K562 (cell line): ENCODE measurements around the gene PRKCB. TPM values are rescaled to one million over a fixed set of nuclear protein-coding genes. Genes with fewer than 3 reads are reported as not detected.

ENCODE experiments used
- CBFB ChIP-seq: sonication (generic); formaldehyde crosslinking; IDR thresholded peaks from 2 replicates; pipeline ENCODE4 v1.4.0; 2020; ENCODE audit warnings: mild to moderate bottlenecking, missing genetic modification reagents
- DMBX1 ChIP-seq: fragments of 250-450 bp; sonication (Bioruptor Pico); IDR thresholded peaks from 2 replicates; pipeline ENCODE4 v1.8.0; 2022; ENCODE audit warnings: inconsistent platforms, mild to moderate bottlenecking, moderate library complexity, borderline replicate concordance
- MTA1 ChIP-seq: fragments of 450-650 bp; IDR thresholded peaks from 2 replicates; pipeline ENCODE4 v1.6.1; 2017; ENCODE audit warnings: borderline replicate concordance
- NFATC3 ChIP-seq: fragments of 450-650 bp; IDR thresholded peaks from 2 replicates; pipeline ENCODE4 v1.6.1; 2017; ENCODE audit warnings: mild to moderate bottlenecking
- POLR2B ChIP-seq: fragments of 450-650 bp; IDR thresholded peaks from 2 replicates; pipeline ENCODE4 v1.6.1; 2018; ENCODE audit warnings: low read depth; ENCODE audit not compliant: partially characterized antibody
- RB1 ChIP-seq: fragments of 450-650 bp; IDR thresholded peaks from 2 replicates; pipeline ENCODE4 v1.6.1; 2017; ENCODE audit warnings: low read depth, mild to moderate bottlenecking
- TFAM ChIP-seq: fragments of 250-450 bp; sonication (Bioruptor Pico); conservative IDR thresholded peaks from 2 replicates; pipeline ENCODE4 v1.5.0; 2021; ENCODE audit warnings: mild to moderate bottlenecking, moderate library complexity
- ZNF184 ChIP-seq: sonication (generic); formaldehyde crosslinking; IDR thresholded peaks from 2 replicates; pipeline ENCODE4 v1.5.0; 2020; ENCODE audit warnings: missing genetic modification reagents
- ZNF311 ChIP-seq: fragments of 250-450 bp; sonication (Bioruptor Pico); IDR thresholded peaks from 2 replicates; pipeline ENCODE4 v1.4.0; 2020; ENCODE audit warnings: mild to moderate bottlenecking, moderate library complexity
- polyA plus RNA-seq, 8 experiments: library from polyadenylated mRNA; depleted of rRNA in 4 of 8; stranded (reverse) in 5 of 8; unstranded in 3 of 8; fragments of >200 nt; fragmentation: Nextera tagmentation in 2 of 8; fragmentation: Illumina TruSeq in 1 of 8; extraction: Ambion mirVana in 2 of 8; extraction: Trizol in 1 of 8; gene quantifications; 2 replicates each; pipeline versions ENCODE4 v1.2.1 to v1.2.3, GENCODE V29; 2011 to 2014; ENCODE audit warnings: inconsistent platforms in 1 of 8, missing spikeins in 1 of 8
- total RNA-seq, 7 experiments: library from RNA; depleted of rRNA in 6 of 7; stranded (reverse); fragments of >200 nt in 6 of 7; fragmentation: Illumina TruSeq in 2 of 7; extraction: Trizol in 2 of 7; gene quantifications; 2 replicates each; pipeline versions ENCODE4 v1.2.1 to v1.2.3, GENCODE V29; 2011 to 2021; ENCODE audit warnings: low replicate concordance in 1 of 7
- TF ChIP-seq, protein P1 (sequence below): sonication (generic); formaldehyde crosslinking; IDR thresholded peaks from 2 replicates; pipeline ENCODE4 v1.8.0; 2022; ENCODE audit warnings: missing genetic modification reagents, mild to moderate bottlenecking, moderate library complexity, borderline replicate concordance
- TF ChIP-seq, protein P2 (sequence below): fragments of 450-650 bp; IDR thresholded peaks from 2 replicates; pipeline ENCODE4 v1.6.1; 2018; ENCODE audit not compliant: partially characterized antibody
- TF ChIP-seq, protein P3 (sequence below): sonication (generic); formaldehyde crosslinking; IDR thresholded peaks from 2 replicates; pipeline ENCODE4 v1.8.1; 2022; ENCODE audit warnings: missing genetic modification reagents
- TF ChIP-seq, protein P4 (sequence below), 2 experiments: fragments of 450-650 bp; formaldehyde crosslinking in 1 of 2; IDR thresholded peaks; 2 replicates each; pipeline versions ENCODE4 v1.4.0 to v1.6.1; 2014 to 2020; ENCODE audit warnings: mild to moderate bottlenecking in 2 of 2, borderline replicate concordance in 1 of 2, low read depth in 1 of 2

PRKCB gene
- total and polyA plus RNA-seq, 9 of the 15 experiments (the other 6 are each of a cell fraction or from before 2014, with no cell fraction given) = 49.9 to 276 (median 148) TPM

DNA sequence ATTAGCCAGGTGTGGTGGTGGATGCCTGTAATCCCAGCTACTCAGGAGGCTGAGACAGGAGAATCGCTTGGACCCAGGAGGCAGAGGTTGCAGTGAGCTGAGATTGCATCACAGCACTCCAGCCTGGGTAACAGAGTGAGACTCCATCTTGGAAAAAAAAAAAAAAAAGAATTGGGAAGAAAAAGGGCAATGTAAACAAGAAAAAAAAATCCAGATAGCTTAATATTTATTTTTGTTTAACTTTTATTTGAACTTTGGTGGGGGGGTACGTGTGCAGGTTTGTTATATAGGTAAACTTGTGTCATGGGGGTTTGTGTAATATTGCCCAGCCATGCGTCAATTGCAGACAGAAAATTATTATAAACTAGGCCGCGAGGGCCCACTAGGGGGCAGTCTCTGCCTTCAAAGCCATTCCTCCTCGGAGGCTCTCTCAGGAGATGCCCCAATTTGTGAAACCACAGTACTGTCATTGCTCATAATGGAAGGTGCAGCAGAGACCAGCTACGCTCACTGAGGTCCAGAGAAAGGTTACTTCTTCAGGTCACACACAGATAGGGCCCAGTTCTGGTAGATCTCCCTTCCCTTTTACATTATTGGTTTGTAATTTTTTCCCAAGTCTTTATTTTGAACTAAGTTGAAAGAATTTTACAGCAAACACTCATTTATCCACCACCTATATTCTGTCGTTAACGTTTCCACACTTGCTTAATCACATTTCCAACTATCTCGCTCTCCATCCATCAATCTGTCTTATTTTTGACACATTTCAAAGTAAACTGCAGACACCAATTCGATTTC is 206.2 kb downstream of the PRKCB start (continued):
- no peak for TF ChIP-seq ZNF184
- no peak for TF ChIP-seq DMBX1
- TF ChIP-seq, protein P1, sequence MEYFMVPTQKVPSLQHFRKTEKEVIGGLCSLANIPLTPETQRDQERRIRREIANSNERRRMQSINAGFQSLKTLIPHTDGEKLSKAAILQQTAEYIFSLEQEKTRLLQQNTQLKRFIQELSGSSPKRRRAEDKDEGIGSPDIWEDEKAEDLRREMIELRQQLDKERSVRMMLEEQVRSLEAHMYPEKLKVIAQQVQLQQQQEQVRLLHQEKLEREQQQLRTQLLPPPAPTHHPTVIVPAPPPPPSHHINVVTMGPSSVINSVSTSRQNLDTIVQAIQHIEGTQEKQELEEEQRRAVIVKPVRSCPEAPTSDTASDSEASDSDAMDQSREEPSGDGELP = no peak
- no peak for TF ChIP-seq POLR2B
- no peak for TF ChIP-seq CBFB (CRISPR knock-in tag)
- TF ChIP-seq ZNF311 (CRISPR knock-in tag) = no peak
- TF ChIP-seq RB1 = peak; percentile 26; the same call in 1 of the 2 replicates
- no peak for TF ChIP-seq MTA1
- TF ChIP-seq TFAM (CRISPR knock-in tag) = no peak
- TF ChIP-seq, protein P2, sequence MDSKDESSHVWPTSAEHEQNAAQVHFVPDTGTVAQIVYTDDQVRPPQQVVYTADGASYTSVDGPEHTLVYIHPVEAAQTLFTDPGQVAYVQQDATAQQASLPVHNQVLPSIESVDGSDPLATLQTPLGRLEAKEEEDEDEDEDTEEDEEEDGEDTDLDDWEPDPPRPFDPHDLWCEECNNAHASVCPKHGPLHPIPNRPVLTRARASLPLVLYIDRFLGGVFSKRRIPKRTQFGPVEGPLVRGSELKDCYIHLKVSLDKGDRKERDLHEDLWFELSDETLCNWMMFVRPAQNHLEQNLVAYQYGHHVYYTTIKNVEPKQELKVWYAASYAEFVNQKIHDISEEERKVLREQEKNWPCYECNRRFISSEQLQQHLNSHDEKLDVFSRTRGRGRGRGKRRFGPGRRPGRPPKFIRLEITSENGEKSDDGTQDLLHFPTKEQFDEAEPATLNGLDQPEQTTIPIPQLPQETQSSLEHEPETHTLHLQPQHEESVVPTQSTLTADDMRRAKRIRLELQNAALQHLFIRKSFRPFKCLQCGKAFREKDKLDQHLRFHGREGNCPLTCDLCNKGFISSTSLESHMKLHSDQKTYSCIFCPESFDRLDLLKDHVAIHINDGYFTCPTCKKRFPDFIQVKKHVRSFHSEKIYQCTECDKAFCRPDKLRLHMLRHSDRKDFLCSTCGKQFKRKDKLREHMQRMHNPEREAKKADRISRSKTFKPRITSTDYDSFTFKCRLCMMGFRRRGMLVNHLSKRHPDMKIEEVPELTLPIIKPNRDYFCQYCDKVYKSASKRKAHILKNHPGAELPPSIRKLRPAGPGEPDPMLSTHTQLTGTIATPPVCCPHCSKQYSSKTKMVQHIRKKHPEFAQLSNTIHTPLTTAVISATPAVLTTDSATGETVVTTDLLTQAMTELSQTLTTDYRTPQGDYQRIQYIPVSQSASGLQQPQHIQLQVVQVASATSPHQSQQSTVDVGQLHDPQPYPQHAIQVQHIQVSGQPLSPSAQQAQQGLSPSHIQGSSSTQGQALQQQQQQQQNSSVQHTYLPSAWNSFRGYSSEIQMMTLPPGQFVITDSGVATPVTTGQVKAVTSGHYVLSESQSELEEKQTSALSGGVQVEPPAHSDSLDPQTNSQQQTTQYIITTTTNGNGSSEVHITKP = no peak
- TF ChIP-seq NFATC3 = no peak
- TF ChIP-seq, protein P3, sequence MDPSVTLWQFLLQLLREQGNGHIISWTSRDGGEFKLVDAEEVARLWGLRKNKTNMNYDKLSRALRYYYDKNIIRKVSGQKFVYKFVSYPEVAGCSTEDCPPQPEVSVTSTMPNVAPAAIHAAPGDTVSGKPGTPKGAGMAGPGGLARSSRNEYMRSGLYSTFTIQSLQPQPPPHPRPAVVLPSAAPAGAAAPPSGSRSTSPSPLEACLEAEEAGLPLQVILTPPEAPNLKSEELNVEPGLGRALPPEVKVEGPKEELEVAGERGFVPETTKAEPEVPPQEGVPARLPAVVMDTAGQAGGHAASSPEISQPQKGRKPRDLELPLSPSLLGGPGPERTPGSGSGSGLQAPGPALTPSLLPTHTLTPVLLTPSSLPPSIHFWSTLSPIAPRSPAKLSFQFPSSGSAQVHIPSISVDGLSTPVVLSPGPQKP (CRISPR knock-in tag) = no peak
- TF ChIP-seq, protein P4, sequence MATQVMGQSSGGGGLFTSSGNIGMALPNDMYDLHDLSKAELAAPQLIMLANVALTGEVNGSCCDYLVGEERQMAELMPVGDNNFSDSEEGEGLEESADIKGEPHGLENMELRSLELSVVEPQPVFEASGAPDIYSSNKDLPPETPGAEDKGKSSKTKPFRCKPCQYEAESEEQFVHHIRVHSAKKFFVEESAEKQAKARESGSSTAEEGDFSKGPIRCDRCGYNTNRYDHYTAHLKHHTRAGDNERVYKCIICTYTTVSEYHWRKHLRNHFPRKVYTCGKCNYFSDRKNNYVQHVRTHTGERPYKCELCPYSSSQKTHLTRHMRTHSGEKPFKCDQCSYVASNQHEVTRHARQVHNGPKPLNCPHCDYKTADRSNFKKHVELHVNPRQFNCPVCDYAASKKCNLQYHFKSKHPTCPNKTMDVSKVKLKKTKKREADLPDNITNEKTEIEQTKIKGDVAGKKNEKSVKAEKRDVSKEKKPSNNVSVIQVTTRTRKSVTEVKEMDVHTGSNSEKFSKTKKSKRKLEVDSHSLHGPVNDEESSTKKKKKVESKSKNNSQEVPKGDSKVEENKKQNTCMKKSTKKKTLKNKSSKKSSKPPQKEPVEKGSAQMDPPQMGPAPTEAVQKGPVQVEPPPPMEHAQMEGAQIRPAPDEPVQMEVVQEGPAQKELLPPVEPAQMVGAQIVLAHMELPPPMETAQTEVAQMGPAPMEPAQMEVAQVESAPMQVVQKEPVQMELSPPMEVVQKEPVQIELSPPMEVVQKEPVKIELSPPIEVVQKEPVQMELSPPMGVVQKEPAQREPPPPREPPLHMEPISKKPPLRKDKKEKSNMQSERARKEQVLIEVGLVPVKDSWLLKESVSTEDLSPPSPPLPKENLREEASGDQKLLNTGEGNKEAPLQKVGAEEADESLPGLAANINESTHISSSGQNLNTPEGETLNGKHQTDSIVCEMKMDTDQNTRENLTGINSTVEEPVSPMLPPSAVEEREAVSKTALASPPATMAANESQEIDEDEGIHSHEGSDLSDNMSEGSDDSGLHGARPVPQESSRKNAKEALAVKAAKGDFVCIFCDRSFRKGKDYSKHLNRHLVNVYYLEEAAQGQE (IDR thresholded peaks at IDR 0.05; ENCODE audit: borderline replicate concordance) = peak; percentile 66; the same call in 1 of the 2 replicates
- TF ChIP-seq, protein P4 (CRISPR knock-in tag; IDR thresholded peaks at IDR 0.05; ENCODE audit: low read depth) = no peak
